GOT3 (cell line): ENCODE measurements around the gene CSNK2A2.

Experiments used
- DNase-seq: peaks from one replicate; lab custom pipeline; 2025; ENCODE audit warnings: mixed read lengths; lab: John Stamatoyannopoulos, UW

CSNK2A2 gene

DNA sequence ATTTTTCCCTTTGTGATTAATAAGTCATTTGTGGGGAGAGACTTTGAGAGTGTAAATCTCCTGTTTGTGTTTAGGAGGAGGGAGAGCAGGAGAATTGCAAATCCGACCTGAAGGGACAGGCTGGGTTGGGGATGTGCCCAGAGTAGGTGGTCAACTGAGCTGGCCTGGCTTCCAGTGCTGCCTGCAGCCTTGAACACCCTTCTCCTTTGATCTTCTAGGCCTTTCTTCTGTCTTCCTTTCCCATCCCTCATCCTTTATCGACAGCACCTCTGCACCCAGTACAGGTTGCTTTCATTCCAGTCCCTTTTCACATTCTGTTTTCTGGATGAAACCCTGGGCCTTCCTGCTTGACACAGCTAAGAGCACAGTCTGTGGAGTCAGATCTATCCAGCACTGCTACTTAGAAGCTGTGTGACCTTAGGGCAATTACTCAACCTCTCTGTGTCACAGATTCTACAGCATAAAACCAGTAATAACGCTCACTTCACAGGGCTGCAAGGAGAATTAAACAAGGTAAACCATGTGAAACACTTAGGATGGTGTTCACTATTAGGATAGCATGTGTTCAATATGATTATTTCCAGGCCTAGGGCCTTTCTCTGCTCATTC lies 1.0 kb upstream of the CSNK2A2 start:
- DNase-seq: no peak

DNA sequence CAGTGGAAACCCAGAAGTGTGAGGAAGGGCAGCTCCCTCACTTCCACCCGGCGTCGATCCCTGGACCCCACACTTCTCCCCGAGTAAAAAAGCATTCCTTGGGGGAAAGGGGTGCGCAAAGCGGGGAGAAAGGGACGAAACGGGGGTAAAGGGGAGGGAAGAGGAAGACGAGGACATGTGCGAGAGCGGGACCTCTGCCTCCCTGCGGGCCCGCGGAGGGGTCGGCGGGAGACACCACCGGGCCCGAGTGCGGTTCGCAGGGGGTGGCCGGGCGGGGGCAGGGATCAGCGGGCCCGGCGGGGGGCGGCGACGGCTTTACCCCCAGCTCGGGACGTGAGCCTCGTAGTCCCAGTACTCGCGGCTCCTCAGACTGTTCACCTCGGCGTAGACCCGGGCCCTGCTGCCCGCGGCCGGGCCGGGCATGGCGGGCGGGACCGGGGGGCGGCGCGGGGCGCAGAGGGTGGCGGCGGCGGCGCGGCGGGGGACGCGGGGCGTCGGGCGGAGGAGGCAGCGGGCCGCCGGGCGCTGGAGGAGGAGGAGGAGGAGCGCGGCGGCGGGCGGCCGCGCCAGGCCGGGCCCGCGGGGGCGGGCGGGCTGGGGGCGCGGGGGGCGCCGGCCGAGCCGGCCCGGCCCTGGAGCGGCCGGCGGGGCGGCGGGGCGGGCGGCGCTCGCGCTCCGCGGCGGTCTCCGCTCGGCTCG lies 443 bp downstream of the CSNK2A2 start:
- DNase-seq: no peak

DNA sequence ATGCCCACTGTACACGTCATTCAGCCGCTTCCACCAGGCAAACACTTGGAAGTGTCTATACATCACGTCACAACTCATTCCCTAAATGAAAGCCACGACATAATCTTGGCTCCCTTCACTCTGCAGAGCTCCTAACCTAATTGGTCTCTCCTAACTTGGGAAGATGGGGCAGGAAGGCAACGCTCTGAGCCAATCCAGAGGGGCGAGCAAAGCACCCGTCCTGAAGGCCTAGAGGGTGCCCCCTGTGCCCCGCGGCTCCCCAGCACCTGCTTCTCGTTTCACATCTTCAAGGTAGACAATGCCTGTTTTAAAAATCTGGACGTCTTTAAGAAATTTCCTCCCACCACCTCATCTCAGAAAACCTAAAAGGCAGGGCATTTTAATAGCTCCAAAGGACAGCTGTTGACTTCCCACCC lies 1.0 kb downstream of the CSNK2A2 start:
- no peak for DNase-seq

DNA sequence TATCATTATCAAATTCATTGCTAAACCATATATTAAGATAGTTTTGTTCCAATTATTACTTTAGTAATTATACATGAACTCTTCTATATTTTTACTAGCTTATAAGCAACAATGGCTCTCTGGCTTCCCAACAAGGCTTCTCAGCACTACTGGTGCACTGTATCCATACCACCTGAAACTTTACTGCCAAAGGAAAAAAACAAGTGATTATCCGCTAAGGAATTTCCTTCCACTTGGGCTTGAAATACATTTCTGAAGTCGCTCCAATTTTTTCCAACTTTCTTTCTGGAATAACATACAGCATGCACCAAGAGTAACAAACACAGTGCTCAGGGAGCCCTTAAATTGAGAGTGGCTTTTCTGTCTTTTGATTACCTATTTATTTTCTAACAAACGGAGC lies 2.1 kb downstream of the CSNK2A2 start:
- DNase-seq: no peak

DNA sequence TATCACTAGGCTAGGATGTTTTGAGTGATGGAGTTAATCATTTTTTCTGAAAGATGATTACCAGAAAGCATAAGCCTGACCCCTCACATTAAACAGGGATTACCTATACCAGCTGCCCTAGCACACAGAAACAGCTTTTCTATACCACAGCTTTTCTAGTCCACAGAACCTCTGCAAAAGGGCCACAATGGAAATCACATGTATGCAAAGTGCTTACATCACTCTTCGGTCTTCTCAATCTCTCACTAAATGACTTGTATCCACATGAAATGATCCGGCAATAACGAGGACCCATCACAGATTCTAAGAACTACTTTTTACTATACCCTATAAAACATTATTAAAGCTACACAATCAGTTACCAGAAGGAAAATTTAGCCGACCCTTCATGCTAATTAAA lies 2.6 kb downstream of the CSNK2A2 start:
- no peak for DNase-seq

DNA sequence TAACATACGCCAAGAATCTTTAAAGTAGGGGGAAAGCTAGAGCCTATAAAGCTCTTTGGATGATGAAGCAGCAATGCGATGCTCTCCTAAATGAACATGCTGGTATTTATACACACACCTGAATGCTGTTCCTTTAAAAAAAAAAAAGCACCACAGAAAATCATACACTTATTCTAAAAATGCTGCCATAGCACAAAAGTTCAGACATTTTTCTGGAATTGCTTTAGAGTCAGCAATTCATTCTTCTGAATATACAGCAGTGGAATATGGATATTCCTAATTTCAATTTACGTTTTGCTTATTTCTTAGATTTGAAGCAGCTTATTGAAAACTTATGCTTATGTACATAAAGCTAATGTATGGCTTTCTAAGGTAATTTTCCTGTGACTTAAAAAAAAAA lies 3.1 kb downstream of the CSNK2A2 start:
- DNase-seq: no peak

DNA sequence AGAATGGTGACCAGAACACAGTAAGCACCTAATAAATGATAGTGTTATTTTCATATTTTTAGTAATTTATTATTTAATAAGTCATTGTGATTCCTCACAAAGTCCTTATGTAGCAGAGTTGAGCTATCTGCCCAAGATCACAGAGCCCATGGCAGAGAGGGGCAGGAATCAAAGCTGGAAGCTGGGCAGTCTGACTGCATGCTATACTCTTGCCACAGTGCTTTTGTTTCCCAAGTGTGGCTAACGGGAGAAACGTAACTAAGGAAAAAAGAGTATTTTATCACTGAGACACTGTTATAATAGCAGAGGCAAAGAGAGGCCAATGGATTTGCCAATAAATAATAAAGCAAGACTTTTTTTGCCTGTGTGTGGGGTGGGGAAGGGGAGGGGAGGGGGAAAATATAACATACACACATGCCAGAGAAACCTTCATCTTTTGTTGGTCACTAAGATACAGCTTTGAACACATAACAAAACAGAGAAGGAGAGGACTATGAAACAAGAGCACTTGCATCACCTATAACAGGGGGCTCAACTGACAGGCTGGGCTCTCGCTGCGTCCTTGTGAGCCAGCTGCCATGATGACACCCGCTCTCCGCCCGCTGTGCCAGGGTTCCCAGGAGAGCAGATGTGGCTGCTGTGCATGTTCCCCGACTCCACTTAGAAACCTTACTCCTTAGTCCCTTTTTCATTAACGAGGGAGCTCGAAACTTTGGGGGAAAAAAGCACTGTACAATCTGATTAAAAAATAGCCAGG lies 10.1 kb downstream of the CSNK2A2 start:
- DNase-seq: no peak

DNA sequence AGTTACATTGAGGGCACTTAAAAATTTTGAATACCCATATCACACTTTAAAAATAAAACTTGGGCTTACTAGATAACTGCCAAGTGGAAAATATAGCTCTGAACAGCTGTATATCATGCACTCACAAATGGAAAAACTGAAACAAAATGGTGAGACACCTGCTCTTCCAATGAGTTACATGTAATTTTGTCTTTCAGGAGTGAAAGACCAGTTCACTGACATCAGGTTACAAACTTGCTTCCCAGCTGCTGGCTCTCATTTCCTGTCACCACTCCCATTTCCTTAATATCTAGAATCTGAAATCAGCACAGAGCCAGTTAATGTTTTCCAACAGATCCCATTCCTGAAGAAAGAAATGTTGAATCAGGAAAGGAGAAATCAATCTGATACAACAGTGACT lies 10.8 kb downstream of the CSNK2A2 start:
- no peak for DNase-seq

DNA sequence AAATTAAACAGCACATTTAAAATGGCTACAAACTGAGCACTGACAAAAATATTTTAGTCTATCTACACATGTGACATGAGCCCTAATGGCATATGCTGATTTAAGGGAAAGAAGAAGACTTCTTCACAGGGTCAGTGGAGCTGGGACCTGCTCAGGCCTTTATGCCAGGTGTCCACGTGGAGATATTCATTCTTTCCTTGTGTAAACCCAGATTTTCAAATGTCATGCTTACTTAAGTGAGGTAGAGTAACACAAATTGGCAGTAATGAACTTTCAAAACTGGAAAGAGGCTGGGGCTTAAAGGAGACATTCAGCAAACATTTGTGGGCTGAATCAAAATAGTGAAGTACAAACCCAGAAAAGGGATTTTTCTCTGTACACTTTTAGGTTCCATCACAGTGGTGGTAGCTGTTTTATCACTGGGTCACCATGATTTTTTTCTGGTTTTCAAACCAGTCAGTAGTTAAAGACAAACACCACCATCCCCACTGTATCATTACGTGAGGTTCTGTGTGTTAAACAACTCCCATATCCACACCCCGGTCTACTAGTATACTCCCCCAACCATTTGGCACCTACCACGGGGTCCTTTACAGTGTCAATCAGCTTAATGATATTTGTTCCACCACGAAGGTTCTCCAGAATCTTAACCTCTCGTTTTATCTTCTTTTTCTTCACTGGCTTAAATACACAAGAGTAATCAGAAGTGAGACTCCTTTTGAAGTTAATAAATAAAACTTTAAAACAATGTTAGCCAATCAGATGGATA lies 11.5 kb downstream of the CSNK2A2 start:
- DNase-seq: no peak

DNA sequence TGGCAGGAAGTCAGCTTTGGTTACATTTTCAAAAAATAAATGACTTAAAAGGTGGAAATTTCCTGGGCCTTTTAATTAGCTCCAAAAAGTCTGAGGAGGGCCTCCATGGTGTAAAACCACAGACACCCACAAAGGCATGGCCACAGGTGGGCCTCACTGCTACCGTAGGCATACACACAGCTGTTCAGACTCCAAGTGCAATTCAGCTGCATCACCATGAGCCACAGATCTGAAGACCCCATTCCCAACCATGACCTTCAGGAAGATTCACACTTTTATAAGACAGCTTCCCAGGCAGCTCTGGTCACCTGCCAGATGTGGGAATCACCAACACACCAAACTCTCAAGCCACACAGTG lies 20.6 kb downstream of the CSNK2A2 start:
- no peak for DNase-seq

DNA sequence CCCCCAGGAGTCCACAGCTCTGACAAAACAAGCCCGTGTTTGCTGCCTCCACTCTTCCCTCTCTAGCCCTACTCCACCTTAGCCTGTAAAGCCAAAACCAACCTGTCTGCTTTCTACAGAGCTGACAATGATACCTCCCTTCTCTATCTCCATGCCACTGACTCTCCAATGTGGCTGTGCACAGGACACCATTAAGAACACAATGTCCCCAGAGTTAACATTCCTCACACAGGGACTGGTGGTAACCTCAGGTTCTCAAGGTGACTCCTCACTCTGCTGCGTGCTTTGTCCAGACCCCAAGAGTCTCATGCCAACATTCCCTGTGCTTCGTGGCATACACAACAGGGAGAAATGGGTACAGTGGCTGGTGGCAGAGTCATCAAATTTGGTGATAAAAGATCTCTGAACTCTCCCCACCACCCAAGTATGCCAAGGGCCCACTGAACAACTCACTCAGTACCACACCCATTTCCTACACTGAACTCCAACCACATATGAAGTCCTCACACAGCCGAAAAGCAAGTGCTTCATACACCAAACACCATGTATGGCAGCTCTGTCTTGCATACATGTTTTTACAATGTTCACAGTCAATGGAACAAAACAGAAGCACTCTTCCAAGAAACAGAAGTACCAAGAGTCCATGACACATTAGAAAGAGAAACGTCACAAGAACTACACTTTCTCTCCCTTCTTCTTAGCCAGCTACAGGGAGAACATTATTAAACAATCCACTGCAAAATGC lies 21.1 kb downstream of the CSNK2A2 start:
- DNase-seq: no peak

DNA sequence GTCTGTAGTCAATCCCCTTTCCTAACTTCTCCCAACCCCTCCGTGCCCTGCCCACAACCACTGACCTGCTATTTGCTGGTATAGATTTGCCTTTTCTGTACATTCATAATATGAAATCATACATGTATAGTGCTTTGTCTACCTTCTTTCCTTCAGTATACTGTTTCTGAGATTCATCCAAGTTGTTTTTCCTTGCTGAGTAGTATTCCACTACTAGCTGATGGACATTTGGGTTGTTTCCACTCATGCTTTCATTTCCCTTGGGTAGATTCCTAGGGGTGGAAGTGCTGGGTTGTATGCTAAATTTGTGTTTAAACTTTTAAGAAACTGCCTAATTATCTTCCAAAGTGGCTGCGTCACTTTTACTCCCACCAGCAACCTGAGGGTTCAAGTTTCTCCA lies 27.7 kb downstream of the CSNK2A2 start:
- DNase-seq: no peak

DNA sequence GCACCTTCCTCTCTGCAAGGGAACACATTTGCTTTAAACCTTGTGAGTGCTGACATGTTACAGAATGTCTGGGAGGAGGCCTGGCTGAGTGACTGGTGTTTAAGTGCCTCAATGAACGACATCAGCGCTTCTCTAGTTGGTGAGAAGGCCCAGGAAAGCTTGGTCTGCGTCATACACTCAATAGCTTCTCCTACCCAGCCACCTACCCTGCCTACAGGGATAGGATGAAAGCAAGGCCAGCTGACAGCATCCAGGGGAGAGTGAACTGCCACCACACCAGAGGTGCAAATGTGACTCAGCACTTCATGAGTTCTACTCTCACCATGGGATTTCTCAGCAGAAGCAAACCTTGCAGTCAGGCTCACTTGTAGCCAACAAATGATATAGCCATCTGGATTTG lies 37.1 kb downstream of the CSNK2A2 start:
- no peak for DNase-seq

DNA sequence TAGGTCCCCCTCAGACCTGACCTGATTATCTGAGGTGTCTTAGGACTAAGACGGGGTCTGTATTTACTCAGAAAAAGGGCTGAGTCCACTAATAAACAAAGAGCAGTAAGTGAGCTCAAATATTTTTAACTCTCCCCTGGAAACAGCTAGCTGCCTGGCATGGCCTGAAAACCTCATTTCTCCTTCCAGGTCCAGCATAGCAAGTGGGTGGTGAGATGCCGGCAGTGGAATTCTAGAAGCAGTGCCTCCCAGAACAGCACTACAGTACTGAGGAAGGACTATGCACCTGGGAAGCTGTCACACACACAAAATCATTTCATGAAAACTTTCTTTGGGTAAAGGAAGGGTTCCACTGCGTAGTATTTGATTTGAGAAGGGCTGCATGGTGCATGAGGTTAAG lies 39.2 kb downstream of the CSNK2A2 start:
- no peak for DNase-seq

DNA sequence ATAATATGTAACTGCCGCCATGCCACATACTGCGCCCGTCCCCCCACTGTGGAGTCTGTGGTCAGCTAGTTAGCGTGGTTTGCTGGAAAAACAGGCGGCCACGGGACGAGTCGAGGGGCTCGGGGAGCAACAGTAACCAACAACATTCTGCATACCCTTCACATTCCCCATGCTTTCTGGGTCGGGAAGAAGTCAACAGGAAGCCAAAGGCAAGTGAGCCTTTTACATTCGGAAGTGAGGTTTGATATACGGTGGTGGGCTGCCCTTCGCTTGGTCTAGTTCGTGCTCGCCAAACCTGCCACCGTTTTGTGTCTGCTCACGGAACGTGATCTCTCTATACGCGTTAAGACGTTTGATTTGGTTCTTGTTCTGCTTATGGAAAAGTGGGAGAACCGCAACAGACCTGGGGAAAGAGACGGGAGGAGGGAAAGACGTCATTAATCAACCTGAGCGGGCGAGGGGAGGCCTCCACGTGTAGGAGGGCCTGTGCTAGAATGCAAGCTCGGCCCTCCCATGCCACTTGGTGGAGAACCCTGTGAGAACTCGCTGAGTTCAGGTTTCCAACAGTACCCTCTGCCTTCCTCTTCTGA lies 39.9 kb downstream of the CSNK2A2 start:
- no peak for DNase-seq

DNA sequence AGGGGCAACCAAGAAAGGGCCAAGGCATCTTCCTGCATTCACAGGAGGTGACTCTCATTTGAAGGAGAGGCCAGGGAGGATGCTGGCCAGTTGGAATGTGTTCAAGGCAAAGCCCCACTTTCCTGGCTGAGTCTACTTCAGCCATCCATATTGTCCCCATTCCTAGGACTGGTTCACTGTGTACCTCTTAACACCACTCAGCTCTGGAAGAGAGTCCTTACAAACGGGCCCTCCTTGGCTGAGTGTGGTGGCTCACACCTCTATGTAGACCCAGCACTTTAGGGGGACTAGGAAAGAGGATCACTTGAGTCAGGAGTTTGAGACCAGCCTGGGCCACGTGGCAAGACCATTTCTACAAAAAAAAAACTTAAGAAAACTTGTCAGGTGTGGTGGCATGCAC lies 40.7 kb downstream of the CSNK2A2 start:
- no peak for DNase-seq

DNA sequence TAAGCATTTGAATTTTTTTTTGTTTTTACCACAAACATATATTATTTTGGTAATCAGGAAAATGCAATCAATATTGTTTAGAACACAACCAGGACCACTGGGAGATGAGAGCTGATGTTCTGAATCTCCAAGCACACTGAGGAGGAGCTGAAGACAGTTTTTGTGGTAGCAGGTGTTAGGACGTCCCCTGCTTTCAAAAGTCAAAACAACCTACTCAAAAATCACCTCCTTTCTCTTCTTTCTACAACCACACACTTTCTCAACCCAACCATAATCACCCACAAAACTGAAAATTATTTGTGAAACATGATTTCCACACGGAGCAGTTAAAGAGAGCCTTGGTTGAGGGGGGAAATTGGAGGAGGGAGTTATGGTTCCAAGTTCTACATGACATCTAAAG lies 42.1 kb downstream of the CSNK2A2 start:
- DNase-seq: no peak

DNA sequence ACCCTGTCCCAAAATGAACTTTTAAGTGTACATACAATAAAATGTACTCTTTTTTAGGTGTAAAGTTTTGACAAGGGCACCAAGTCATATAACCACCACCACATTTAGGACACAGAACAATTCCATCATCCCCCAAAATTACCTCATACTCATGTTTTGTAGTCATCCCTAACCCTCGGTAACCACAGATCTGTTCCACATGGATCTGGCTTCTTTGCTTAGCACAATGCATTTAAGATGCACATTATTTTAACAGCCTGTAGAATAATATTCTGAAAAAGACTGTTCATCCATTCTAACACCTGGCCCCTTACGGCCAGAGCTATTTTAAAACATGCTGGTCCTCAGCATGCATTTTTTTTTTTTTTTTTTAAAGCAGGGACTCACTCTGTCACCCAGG lies 43.6 kb downstream of the CSNK2A2 start:
- DNase-seq: no peak

DNA sequence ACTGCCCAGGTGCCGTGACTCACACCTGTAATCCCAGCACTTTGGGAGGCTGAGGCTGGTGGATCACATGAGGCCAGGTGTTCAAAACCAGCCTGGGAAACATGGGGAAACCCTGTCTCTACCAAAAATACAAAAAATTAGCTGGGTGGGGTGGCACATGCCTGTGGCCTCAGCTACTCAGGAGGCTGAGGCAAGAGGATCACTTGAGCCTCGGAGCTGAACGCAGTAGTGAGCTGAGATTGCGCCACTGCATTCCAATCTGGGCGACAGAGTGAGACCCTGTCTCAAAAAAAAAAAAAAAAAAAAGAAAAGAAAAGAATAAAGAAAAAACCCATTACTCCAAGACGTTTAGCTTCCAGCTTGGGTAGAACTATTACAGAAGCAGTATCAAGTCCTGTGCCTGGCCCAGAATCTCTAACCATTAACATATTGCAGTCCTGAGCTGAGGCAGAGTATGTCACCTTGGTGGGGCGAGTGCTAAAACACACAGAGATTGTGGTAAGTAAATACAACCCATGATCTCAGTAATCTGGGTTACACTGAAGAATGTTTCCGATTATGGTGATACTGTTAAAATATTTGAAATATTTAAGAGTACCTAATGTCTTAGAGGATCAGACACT lies 45.5 kb downstream of the CSNK2A2 start:
- DNase-seq: no peak

DNA sequence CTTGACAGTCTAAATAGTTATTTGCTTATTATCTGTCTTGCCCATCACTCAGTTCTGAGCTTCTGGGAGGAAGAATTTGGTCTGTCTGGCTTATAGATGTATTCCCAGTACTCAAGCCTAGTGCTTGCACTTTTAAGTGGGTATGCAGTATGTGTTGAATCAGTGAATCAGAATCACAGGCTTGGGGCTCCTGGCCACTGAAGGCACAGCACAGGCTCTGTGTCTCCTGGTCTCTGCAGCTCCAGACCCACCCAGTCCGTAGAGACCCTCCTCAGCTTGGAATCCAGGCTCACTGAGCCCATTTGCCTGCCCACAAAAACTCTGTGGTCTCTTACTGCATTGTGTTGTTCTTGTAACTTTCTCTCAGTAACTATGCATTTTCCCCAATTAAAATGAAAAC lies 49.4 kb downstream of the CSNK2A2 start:
- DNase-seq: no peak

DNA sequence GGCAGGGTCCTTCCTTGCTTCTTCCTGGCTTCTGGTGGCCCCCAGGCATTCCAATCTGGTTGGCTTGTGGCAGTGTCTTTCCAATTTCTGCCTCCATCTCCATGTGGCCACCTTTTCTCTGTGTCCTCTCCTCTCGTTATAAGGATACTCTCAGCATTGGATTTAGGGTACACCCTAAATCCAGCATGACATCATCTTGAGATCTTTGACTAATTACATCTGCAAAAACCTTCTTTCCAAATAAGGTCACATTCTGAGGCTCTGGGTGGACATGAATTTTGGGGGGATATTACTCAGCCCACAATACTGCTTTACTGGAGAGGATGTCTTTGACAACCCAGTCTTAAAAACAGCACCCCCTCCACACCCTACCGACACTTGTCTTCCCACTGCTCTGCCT lies 49.8 kb downstream of the CSNK2A2 start:
- DNase-seq: no peak
